ENCODE data around the gene TBXAS1. TPM values are rescaled to one million over a fixed set of nuclear protein-coding genes. Genes with fewer than 3 reads are reported as not detected.

The TBXAS1 gene
- total and polyA plus RNA-seq, 2 of the 8 experiments (the other 6 are each of a cell fraction or from before 2014, with no cell fraction given), result 0.86 to 2.1 TPM

DNA sequence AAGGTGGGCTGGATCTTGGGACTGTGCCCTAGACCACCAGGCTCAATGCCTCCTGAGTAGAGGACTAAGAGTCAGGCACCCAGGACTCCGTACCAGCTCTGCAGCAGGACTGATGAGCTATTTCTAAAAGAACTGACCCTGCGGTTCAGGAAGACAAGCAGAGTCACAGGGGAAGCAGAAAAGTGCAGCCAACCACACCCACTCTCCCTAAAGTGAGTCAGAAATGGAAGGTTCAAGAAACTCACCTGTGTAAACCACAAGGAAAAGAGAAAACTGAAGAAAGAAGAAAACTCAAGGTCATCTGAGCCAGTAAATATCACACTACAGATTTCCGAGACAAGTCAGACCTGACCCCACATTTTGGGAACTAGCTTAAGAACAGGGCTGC is 231.2 kb downstream of the TBXAS1 start:
- no peak overlapping the region for H2AK5ac ChIP-seq (ENCODE audit: low read depth, low read length)
- no peak overlapping the region for H3K4me2 ChIP-seq (ENCODE audit: insufficient read depth in 1 of 2, low read depth in 2 of 2, low read length in 2 of 2)
- CTCF ChIA-PET (ENCODE audit: partially characterized antibody), result interaction anchor here (0.8 kb wide), 1 partner anchor 9 kb away, joined by 3 read pairs; no protein-coding TSS in a partner anchor
- TF ChIP-seq NANOG (IDR thresholded peaks at IDR 0.05; ENCODE audit: insufficient read depth, low read depth, low read length, poor library complexity, severe bottlenecking), result no peak
- TF ChIP-seq RXRA (IDR thresholded peaks at IDR 0.05; ENCODE audit: insufficient read depth, low read depth, low read length), result no peak
- TF ChIP-seq SP2 (IDR thresholded peaks at IDR 0.05; ENCODE audit: low read length), result no peak
- no peak for TF ChIP-seq TAF7 (optimal IDR thresholded peaks at IDR 0.05; ENCODE audit: borderline replicate concordance, low read depth, low read length)
- no peak for TF ChIP-seq SRF (IDR thresholded peaks at IDR 0.05; ENCODE audit: low read depth, low read length)
- no peak for TF ChIP-seq EGR1 (IDR thresholded peaks at IDR 0.05; ENCODE audit: borderline replicate concordance, low read depth, low read length)
- no peak for TF ChIP-seq BRCA1 (IDR thresholded peaks at IDR 0.05; ENCODE audit: low read depth, low read length)
- TF ChIP-seq GABPA (IDR thresholded peaks at IDR 0.05; ENCODE audit: borderline replicate concordance, insufficient read depth, low read length), result no peak
- TF ChIP-seq HDAC2 (IDR thresholded peaks at IDR 0.05; ENCODE audit: borderline replicate concordance in 1 of 2, low read depth in 2 of 2, low read length in 2 of 2), result no peak
- TF ChIP-seq TBP (IDR thresholded peaks at IDR 0.05; ENCODE audit: low read depth, low read length), result no peak
- TF ChIP-seq, protein P1, sequence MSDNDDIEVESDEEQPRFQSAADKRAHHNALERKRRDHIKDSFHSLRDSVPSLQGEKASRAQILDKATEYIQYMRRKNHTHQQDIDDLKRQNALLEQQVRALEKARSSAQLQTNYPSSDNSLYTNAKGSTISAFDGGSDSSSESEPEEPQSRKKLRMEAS (IDR thresholded peaks at IDR 0.05), result no peak
- no peak for TF ChIP-seq CBX5 (IDR thresholded peaks at IDR 0.05; ENCODE audit: low read depth, low read length)
- no peak for TF ChIP-seq BACH1 (IDR thresholded peaks at IDR 0.05; ENCODE audit: low read length)

More for the DNA sequence above, 231.2 kb downstream of the TBXAS1 start:
- peaks cover 0 to 29% (median 23%) of the 10 kb centered on the region in 4 experiments; a peak in 6 of 7 replicates for H3K27me3 ChIP-seq (replicated peaks in 1 of 4; ENCODE audit: control insufficient read depth in 3 of 4, extremely low read depth in 1 of 4, insufficient read depth in 3 of 4, low read length in 3 of 4)
- H2BK20ac ChIP-seq (ENCODE audit: low read length), result no peak overlapping the region
- no peak overlapping the region for H4K8ac ChIP-seq (ENCODE audit: extremely low read depth, insufficient read depth, low read length)
- no peaks in the 10 kb centered on the region for H3K79me2 ChIP-seq (ENCODE audit: control insufficient read depth in 1 of 2, insufficient read depth in 2 of 2, low read length in 2 of 2)
- no peaks in the 10 kb centered on the region for H3K36me3 ChIP-seq (ENCODE audit: control insufficient read depth in 2 of 4, insufficient read depth in 4 of 4, low read length in 3 of 4)
- FAIRE-seq (no peak), DNase-seq (ENCODE audit: low read depth in 1 of 2, low spot score in 2 of 2) (no peak)
- no peak overlapping the region for H3K18ac ChIP-seq (ENCODE audit: extremely low read depth, low read length)
- H4K5ac ChIP-seq (ENCODE audit: insufficient read length, low read depth, low read length), result no peak overlapping the region
- no peak overlapping the region for H3K56ac ChIP-seq (replicated peaks; ENCODE audit: insufficient read length, low read depth, low read length)
- H4K91ac ChIP-seq (replicated peaks; ENCODE audit: insufficient read length, low read length), result no peak overlapping the region
- H3K79me1 ChIP-seq (ENCODE audit: low read depth, low read length), result no peaks in the 10 kb centered on the region
- no peak overlapping the region for H3K27ac ChIP-seq (ENCODE audit: low read depth, low read length)
- no peak overlapping the region for H3K4me3 ChIP-seq (ENCODE audit: extremely low read depth in 1 of 4, insufficient read depth in 2 of 4, low read depth in 3 of 4, low read length in 4 of 4)
- no peak overlapping the region for H3K4ac ChIP-seq (replicated peaks; ENCODE audit: insufficient read length, low read depth, low read length)
- POLR2A ChIA-PET (ENCODE audit: partially characterized antibody), result interaction anchor here (1.5 kb wide), 1 partner anchor 9 kb away, joined by 4 read pairs; no protein-coding TSS in a partner anchor
- H2BK5ac ChIP-seq (ENCODE audit: low read depth, low read length), result no peak overlapping the region
- H3K14ac ChIP-seq (ENCODE audit: insufficient read length), result no peak overlapping the region
- no peaks in the 10 kb centered on the region for H3K9me3 ChIP-seq (ENCODE audit: insufficient read depth in 2 of 2, low read depth in 1 of 2, low read length in 1 of 2)
- WGBS, 2 experiments (ENCODE audit: extremely low coverage in 1 of 2, insufficient coverage in 1 of 2, insufficient read length in 1 of 2, insufficient replicate concordance in 2 of 2, low coverage in 1 of 2, low lambda C conversion rate in 2 of 2, missing lambda C conversion rate in 1 of 2), result 96% methylated on average over 3 of the region's 3 CpGs; no CpG with 5 or more reads in 1 of the 2 experiments
- peaks cover 0 to 2% (median 0%) of the 10 kb centered on the region in 4 experiments; a peak in 2 of 7 replicates for H3K4me1 ChIP-seq (replicated peaks in 1 of 4; ENCODE audit: control insufficient read depth in 3 of 4, insufficient read depth in 4 of 4, low read length in 3 of 4)
- H3K9ac ChIP-seq (replicated peaks in 1 of 4; ENCODE audit: extremely low read depth in 1 of 4, low read depth in 3 of 4, low read length in 3 of 4), result no peak overlapping the region
- H3K23ac ChIP-seq (ENCODE audit: insufficient read length), result no peak overlapping the region
- H3K23me2 ChIP-seq (ENCODE audit: low read depth, low read length), result peaks cover 5% of the 10 kb centered on the region; the same call in 1 of the 2 replicates
- H2BK120ac ChIP-seq (replicated peaks; ENCODE audit: low read depth, low read length), result no peak overlapping the region
- no peak overlapping the region for H2BK12ac ChIP-seq (ENCODE audit: low read depth, low read length)
- H2AFZ ChIP-seq (ENCODE audit: low read length), result no peak overlapping the region
- H4K20me1 ChIP-seq (replicated peaks in 1 of 2; ENCODE audit: control insufficient read depth in 1 of 2, insufficient read depth in 2 of 2, low read length in 2 of 2), result peaks cover 0 to 2% of the 10 kb centered on the region in 2 experiments
- H2BK15ac ChIP-seq (ENCODE audit: low read length), result no peak overlapping the region

Data from H1 (cell line).